Tibial nerve (tissue), 4 donors: Measurements from ENCODE around the gene HEBP1.
A peak's percentile ranks its signal among the peaks of the same experiment; 100 is the strongest.

Experiments
- EP300 ChIP-seq, 2 donors: sonication (generic); formaldehyde crosslinking; IDR thresholded peaks; one replicate each; pipeline ENCODE4 v1.6.1; 2017; ENCODE audit warnings: antibody characterized with exemption in 2 of 2, mild to moderate bottlenecking in 1 of 2
- POLR2A ChIP-seq, 2 donors: fragments of 450-650 bp; IDR thresholded peaks; one replicate each; pipeline ENCODE4 v1.6.1; 2017; ENCODE audit warnings: antibody characterized with exemption in 2 of 2, mild to moderate bottlenecking in 2 of 2, moderate library complexity in 2 of 2
- TF ChIP-seq, protein P1 (sequence below), 5 experiments: fragments of 200-600 bp in 3 of 5; fragments of 450-650 bp in 2 of 5; sonication (generic) in 3 of 5; IDR thresholded peaks; one replicate each; pipeline ENCODE4 v1.5.1; 2016 to 2019; ENCODE audit warnings: antibody characterized with exemption in 5 of 5, mild to moderate bottlenecking in 3 of 5, moderate library complexity in 2 of 5

DNA sequence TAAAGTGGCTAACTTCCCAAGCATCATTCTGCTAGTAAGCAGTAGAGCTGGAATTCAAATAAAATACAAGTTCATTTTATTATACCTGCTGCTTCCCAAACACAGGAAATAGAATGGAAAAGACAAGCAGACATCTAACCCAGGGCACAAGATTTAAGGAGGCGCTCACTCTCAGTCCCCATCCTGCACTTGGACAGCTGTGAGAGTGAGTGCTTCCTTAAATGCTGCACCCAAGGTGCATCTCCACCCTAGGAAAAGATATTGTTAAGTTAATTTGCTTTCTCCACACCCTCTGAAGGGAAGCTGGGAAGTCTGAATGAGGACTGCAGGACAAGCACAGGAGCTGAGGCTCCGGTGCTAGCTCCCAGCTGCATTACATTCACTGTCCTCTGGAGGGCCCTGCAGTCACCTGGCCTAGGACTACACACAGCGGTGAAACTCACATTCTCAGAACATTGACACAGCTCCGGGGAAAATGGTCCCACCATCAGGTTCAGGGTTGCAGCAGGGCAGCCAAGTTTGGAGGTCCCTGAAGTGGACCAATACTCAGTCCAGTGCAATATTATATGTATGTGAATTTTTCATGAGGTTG is 14.2 kb downstream of the HEBP1 start:
- TF ChIP-seq EP300 (IDR thresholded peaks at IDR 0.05) (no peak), POLR2A (IDR thresholded peaks at IDR 0.05) (no peak)
- TF ChIP-seq, protein P1, sequence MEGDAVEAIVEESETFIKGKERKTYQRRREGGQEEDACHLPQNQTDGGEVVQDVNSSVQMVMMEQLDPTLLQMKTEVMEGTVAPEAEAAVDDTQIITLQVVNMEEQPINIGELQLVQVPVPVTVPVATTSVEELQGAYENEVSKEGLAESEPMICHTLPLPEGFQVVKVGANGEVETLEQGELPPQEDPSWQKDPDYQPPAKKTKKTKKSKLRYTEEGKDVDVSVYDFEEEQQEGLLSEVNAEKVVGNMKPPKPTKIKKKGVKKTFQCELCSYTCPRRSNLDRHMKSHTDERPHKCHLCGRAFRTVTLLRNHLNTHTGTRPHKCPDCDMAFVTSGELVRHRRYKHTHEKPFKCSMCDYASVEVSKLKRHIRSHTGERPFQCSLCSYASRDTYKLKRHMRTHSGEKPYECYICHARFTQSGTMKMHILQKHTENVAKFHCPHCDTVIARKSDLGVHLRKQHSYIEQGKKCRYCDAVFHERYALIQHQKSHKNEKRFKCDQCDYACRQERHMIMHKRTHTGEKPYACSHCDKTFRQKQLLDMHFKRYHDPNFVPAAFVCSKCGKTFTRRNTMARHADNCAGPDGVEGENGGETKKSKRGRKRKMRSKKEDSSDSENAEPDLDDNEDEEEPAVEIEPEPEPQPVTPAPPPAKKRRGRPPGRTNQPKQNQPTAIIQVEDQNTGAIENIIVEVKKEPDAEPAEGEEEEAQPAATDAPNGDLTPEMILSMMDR (IDR thresholded peaks at IDR 0.05) = peak in 4 of 5 experiments; percentile 5 to 19 (median 12)
